HG02870 (cell line): Measurements from ENCODE around the gene HMGN4.
"Not testable (repeated sequence)": the region's sequence is repeated elsewhere in the genome, so short reads cannot be mapped to it uniquely, and the experiment has no call there.

Experiments used
- ATAC-seq: cut with Tn5 transposase; IDR thresholded peaks from one replicate; pipeline ENCODE4 v1.9.1; 2021; ENCODE audit warnings: mild to moderate bottlenecking, moderate library complexity; ENCODE audit not compliant: unreplicated experiment

The HMGN4 gene

DNA sequence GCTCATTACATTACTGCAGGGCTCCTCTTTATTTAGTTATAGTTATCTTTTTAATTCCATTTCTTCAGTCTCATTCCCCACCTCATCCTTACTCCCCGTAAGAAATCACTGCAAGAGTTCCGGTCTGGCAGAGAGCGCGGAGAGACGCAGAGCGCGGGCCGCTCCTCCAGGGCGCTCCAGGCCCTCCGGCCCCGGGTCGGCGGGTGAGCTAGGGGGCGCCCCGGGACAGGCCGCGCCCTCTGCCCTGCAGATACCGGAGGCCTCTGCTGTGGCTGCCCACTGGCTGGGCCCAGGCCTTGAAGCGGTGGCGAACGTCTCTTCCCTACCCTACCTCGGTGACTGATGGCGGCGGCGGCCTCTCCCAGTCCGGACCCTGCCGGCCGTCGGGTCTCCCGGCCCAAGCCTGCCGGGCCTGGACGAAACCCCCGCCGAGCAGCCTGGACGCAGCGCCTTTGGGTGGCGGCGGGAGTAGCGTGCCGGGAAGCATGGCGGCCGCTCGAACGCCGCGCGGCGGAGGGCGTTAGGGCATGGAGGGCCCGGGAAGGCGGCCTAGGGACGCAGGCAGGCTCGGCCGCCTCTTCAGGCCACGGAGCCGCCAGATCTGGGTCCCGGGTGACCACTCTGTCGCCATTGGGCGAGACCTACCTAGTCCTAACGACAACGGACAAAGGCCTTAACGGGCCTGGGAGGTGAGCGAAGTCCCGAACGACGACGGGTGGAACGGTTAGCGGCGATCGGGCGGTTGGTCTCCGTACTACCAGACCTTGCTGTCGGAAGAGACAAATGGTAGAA is 16.4 kb upstream of the HMGN4 start:
- ATAC-seq = peak; percentile 71

DNA sequence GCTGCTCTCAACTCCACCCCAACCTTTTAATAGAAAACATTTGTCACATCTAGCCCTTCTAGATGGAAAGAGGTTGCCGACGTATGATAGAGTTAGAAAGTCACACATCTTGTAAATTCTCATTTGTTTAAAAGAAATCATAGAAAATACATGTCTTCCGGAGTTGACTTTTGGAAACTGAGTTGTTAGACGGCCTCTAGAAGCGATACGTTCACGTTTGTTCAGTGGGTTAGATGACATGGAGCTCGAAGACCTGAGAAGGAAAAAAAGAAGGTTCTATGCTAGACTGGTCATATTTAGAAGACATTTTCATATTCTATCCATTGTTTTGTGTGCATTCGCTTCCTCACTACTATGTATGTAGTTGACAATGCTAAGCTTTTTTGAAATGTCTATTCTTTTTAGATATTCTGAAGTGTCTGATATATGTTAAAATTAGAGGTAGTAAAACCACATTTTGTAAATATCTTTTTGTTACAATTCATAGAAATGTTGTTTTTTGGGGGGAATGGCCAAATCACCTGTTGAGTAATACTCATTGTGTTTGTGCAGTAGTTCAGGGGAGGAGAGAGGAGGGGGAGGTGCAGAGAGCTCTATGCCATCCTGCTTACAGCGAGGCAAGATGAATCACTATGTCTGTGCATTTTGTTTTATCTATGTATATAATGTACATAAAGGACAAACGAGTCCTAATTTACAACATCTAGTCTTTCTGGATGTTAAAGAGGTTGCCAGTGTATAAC is 15.5 kb upstream of the HMGN4 start:
- not testable (repeated sequence) for ATAC-seq

DNA sequence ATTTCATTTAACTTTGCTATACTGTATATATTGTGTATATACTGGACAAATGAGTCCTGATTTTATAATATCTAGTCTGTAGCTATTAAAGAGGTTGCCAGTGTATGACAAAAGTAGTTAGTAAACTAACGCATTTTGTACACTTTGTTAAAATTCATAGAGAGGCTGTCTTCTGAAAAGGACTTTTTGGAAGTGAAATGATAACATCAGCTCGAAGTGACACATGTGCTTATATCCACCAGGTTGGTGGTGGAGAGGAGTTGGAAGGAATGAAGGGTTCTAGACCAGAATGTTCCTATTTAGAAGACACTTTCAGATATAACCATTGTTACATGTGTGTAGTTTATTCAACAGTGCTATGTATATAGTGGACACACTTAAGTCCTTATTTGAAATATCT is 13.9 kb upstream of the HMGN4 start:
- ATAC-seq = not testable (repeated sequence)

DNA sequence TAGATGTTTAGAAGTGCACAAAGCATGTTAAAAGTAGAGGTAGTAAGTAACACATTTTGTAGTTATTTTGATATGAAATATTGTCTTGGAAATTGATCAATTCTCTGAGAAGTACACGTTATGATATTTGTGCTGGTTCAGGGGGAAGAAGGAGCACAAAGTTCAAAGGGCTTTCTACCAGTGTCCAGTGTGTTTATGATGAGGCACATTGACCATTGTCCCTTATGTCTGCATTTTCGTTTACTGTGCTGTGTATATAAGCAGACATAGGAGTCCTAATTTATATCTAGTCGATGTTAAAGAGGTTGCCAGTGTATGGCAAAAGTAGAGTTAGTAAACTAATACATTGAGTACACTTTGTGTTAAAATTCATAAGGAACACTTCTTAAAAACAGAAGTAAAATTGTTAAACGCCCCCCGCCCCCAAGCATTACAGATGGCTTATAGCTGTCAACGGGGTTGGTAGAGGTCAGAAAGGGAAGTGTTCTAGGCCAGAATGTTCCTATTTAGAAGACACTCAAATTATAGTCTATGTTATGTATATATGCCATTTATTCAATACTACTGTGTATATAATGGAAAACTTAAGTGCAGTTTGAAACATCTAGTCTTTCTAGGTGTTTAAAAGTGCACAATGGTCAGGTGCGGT is 13.3 kb upstream of the HMGN4 start:
- no peak for ATAC-seq

DNA sequence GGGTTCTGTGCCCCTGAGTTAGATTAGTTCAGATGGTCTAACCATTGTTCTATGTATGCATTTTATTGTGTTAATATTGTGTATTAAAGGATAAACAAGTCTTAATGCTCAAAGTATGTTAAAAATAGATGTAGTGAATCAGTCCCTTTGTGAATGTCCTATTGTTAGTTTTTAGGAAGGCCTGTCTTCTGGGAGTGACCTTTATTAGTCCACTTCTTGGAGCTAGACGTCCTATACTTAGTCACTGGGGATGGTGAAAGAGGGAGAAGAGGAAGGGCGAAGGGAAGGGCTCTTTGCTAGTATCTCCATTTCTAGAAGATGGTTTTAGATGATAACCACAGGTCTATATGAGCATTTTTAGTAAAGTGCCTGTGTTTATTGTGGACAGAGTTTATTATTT is 12.3 kb upstream of the HMGN4 start:
- ATAC-seq = no peak

DNA sequence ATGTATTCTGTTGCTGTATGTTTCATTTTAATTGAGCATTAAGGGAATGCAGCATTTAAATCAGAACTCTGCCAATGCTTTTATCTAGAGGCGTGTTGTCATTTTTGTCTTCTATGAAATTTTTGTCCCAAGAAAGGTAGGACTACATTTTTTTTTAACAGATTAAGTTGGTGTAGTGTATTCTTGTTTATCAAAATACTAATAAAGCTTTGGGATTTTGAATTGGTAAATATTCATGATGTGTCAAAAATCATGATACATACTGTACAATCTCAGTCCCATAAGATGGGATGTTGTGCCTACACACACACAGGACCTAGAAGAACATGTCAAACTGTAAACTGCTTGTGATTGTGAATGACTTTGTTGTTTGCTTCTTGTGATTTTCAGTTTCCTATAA is 11.2 kb upstream of the HMGN4 start:
- no peak for ATAC-seq

DNA sequence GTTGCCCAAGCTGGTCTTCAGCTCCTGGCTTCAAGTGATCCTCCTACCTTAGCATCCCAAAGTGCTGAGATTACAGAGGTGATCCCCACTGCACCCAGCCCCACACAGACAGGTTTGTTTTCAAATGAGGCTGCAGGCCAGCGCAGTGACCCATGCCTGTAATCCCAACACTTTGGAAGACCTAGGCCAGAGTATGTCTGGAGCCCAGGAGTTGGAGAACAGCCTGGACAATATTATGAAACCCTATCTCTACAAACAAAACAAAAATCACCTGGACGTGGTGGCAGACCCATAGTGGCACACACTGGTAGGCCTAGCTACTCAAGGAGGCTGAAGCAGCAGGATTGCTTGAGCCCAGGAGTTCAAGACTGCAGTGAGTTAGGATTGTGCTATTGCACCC is 8.0 kb upstream of the HMGN4 start:
- no peak for ATAC-seq

DNA sequence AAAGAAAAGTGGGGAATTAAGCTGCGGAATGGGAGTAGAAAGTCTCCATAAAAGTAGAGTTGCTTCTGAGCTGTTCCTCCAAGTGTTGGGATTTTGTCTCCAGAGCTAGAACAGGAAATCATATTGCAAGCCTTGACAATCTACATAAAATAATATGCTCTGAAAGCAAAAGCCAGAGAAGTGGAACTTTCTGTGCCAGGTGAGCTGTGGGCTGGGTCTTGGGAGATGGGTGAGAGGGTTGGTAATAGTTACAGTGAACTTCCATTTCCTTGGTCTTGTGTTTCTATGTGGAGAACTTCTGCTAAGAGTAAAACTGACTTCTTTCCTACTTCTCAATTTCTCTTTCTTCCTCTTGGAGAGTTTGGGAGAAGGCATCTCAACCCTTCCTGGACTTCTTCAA is 6.3 kb upstream of the HMGN4 start:
- no peak for ATAC-seq

DNA sequence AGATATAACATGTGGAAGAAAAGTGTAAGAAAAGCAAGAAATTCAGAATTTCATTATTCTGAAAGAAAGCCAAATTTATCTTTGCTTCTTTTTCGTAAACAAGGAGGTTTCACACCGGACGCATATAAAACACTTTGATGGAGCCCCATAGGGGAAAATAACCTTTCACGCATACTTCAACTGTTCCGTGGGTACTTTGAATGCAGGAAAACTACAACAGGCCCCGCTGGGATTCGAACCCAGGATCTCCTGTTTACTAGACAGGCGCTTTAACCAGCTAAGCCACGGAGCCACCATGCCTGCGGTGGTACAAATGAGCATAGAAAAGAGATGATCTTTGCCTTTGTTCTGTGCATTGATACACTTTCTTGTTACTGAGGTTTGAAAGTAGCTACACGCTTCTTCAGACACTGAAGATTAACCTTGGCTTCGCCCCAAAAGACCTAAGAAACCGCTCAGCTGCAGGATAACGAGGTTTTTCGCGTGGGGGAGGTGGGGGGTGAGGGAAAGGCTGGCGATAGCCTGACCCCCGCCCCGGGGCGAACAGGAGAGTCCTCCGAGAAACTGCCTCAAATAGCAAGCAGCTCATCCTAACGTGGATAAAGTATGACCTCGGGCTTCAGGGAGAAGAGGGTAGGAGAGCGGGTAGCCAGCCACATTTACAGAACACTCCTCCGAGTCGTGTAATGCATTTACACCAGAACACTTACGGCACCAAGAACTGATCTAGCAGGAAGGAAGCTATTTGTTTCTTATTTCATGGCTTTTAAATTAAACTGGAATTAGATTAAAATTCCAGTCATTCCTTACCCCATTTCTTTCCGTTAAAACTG is 5.3 kb upstream of the HMGN4 start:
- ATAC-seq = no peak

DNA sequence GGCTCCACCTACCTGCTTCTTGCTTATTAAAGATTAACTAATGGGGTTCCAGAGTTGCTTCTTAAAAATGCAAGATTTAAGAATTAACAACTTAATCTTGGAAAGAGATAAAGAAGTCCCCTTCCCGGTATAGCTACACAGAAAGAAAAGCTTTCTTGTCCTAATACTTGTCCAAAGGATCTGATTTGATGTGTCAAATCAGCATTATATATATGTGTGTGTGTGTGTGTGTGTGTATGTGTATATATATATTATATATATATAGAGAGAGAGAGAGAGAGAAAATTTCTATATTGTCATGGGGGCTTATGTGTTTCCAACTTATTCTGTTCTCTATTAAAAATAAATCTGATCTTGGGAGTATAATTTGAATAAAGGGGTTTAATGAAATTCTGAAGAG is 4.6 kb upstream of the HMGN4 start:
- ATAC-seq = no peak

DNA sequence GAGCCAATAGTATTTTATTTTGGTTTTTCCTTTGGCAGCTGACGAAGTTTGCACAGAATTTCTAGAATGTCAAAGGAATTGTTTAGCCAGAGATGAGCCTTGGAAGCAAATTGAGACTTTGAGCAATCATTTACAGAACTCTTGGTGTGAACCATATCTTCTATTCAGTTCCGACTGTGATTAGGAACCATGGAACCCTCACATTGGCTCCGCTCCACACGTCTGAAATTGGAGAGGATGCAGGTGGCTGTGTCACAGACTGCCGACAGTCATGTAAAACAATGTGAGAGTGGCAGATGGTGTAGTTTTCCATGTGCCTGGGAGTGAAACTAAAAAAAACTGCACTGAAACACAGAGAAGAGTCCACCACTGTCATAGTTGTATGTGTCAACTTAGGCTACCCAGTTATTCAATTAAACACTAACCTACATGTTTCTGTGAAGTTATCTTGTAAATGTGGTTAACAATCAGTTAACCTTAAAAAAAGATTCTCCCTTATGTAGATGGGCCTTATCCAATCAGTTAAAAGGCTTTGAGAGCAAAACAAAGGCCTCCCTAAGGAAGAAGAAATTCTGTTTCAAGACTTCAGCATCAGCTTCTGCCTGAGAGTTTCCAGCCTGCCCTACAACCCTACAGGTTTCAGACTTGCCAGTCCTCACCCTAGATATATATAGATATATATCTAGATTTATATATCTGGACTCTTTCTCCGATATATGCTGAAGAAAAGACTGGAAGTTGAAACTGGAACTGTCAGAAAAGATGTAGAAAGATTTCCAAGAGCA is 3.3 kb upstream of the HMGN4 start:
- ATAC-seq = no peak

DNA sequence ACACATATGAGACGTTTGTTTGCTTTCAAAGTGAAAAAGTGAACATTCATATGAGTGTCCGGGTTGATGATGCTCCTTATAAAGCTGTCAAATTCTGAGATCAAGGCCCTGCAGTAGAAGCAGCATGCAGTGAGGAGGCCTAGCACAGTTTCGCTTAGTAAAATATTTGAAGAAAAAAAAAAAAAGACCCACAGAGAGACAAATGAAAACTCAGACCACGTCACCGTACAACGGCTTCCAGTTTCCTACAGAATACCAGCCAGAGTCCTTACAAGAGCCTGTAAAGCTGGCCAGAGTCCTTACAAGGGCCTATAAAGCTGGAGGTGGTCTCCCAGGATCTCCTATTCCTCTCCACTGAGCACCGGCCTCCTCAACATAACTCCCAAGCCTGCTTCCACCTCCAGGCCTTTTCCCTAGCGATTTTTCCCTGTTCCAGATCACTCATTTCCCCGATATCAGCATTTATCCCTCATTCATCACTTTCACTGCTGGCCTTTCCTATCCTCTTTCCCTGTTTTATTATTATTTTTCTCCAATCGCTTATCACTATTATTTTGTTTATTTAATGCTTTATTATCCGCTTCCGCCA is 1.5 kb upstream of the HMGN4 start:
- no peak for ATAC-seq

DNA sequence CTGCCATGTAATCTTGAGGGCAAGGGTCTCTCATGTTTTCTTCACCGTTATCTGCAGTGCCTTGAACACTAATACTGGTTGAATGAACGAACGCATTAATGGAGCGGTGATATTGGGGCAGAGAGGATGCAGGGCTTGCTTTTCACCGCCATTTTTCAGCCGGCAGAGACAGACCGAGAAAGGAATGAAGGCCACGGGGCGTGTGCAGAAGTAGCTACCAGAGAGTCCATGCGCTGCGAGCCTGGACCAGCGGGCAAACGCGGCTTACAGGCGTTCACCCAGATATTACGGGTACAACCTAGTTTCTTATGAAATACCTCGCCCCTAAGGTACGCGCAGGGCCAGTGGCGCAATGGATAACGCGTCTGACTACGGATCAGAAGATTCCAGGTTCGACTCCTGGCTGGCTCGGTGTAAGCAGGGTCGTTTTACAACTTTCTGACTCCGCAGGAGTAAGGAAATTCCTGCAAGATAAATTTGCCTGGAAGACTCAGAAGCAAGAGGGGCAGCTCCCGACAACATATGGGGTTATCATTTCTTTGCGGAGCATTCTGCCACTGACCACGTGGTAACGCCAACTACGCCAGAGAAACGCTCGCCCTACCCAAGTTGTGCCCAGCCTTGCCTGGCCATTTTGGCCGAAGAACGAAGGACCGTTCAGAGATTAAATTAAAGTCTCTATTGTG is 863 bp upstream of the HMGN4 start:
- peak; percentile 41 for ATAC-seq

DNA sequence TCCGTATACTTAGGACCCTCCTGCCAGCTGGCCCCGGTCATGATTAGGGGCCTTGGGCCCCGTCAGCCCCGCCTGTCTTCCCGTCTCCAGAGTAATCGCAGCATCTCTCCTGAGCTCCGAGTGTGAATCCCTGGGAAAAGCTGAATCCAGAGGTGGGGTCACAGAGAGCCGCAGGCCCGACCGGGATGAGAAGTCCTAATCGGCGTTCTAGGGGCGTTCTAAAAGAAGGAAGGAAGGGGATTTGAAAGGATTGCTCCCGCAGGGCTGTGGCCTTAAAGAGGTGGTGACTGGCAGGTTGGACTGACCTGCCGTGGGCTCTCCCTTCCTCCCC is 371 bp downstream of the HMGN4 start:
- ATAC-seq = no peak

DNA sequence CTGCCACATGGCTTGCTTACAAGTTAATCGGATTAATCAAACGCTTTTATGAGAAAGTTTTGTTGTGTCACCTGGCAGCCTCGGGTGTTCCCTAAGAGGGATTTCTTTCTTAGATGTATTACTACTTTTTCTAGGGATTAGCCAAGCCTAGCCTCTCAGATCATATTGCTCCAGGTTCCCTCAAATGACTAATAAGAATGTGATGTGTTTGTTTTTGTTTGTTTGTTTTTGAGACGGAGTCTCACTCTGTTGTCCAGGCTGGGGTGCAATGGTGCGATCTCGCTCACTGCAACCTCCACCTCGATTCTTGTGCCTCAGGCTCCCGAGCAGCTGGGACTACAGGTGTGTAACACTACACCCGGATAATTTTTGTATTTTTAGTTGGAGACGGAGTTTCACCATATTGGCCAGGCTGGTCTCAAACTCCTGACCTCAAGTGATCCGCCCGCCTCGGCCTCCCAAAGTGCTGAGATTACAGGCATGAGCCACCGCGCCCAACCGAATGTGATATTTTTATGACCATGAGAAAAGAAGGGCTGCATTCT is 977 bp downstream of the HMGN4 start:
- no peak for ATAC-seq

DNA sequence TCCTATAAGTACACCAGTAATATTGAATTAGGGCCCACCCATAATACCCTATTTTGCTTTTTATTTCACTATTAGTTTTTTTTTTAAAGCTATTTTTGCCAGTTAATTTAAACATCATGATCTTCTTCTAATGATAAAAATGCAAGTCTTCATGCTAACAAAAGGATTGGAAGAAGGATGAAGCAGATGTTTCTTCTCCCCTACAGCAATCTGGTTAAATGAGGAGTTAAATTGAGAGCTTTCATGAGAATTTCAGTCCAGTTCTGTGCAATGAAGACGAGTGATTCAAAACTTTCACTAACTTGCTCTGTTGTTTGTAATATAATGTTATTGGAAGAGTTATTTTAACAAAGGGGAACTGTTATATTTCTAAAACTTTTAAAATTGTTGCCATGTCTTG is 3.4 kb downstream of the HMGN4 start:
- ATAC-seq = no peak

DNA sequence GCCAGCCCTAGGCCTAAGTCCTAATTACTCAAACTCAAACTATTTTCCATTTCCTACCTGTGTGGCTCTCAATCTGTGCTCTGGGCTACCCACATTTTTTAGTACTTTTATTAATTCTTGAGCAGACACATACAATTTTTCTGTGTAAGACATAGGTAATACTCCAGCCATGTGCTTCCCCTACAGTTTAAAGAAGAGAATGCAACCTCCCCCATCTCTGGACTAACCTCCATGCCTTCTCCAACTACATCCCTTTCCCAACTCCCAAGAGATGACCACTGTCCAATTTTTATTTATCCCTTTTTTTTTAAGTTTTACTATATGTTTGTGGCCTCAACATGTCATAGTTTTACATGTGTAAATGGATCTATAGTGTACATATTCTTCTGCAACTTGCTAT is 5.8 kb downstream of the HMGN4 start:
- no peak for ATAC-seq

DNA sequence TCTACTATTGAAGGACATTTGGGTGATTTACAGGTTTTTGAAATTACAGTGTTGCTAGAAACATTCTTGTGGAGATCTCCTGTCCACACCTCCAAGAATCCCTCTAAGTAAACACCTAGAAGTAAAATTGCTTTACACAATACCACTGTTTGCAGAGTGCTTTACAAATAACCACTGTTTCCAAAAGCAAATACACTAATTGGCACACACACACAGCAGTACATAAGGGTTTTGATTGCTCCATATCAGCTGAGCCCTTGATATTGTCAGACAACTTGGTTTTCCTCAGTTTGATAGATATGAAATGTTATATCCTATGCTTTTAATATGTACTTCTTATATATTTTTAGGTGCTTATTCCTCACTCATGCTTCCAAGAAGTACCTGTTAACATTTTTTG is 6.3 kb downstream of the HMGN4 start:
- ATAC-seq = no peak

DNA sequence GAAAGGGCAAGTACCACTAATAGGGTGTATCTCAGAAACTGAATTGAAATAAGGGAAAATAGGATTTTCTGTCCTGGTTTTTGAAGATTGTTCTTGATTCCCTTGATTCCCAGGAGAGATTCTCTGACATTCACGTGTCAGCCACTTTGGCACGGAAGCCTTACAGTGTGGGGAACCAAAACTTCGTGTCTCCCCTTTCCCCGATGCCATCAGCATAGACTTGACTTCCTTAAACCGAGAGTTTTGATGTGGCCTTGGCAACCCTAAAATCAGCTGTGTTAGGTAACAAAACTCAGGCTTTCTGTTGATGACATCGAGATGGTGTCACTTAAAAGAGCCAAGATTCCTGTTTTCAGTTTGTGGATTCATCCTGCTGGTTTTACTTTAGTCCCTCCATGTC is 7.5 kb downstream of the HMGN4 start:
- ATAC-seq = no peak
